Measurements from ENCODE around the gene TMC7. TPM values are rescaled to one million over a fixed set of nuclear protein-coding genes. Genes with fewer than 3 reads are reported as not detected.

The TMC7 gene
- total RNA-seq, 1 experiment from 2014 or later = 4.3 TPM

- no peaks in the 10 kb centered on the region for H3K9me3 ChIP-seq (ENCODE audit: control insufficient read depth, low read depth, low read length)
- no peak overlapping the region for H3K27ac ChIP-seq (ENCODE audit: insufficient read length, low read depth, low read length)
- H3K79me2 ChIP-seq (ENCODE audit: insufficient read depth, low read length) = no peaks in the 10 kb centered on the region
- no peak overlapping the region for H2AK5ac ChIP-seq (ENCODE audit: insufficient read length, low read length)
- H3K23me2 ChIP-seq (ENCODE audit: insufficient read length, low read depth, low read length, poor library complexity, severe bottlenecking) = peaks cover 3% of the 10 kb centered on the region
- H3K4me2 ChIP-seq (ENCODE audit: insufficient read depth, insufficient read length, low read length) = no peak overlapping the region
- no peak overlapping the region for H2BK5ac ChIP-seq (ENCODE audit: insufficient read length, low read length)
- H3K4me1 ChIP-seq (ENCODE audit: insufficient read depth, low read length) = no peaks in the 10 kb centered on the region; the same call in 1 of the 2 replicates
- H2BK15ac ChIP-seq (ENCODE audit: low read depth, low read length) = no peak overlapping the region
- no peak overlapping the region for H4K91ac ChIP-seq (ENCODE audit: insufficient read length, low read depth, low read length)
- H3K4ac ChIP-seq (ENCODE audit: low read depth, low read length) = no peak overlapping the region
- no CpG with 5 or more reads among the region's 9 CpGs for WGBS (ENCODE audit: extremely low coverage, insufficient read length, low lambda C conversion rate)
- no peaks in the 10 kb centered on the region; the same call in 1 of the 2 replicates for H3K27me3 ChIP-seq (ENCODE audit: insufficient read depth, low read length)
- H2BK20ac ChIP-seq (ENCODE audit: low read depth, low read length, poor library complexity, severe bottlenecking) = no peak overlapping the region
- H2AFZ ChIP-seq (ENCODE audit: low read length) = no peak overlapping the region
- no peaks in the 10 kb centered on the region for H3K79me1 ChIP-seq (ENCODE audit: insufficient read depth, low read depth, low read length, poor library complexity, severe bottlenecking)
- H3K23ac ChIP-seq (ENCODE audit: insufficient read length, low read depth, low read length) = no peak overlapping the region
- no peak overlapping the region for H4K5ac ChIP-seq (ENCODE audit: insufficient read length, low read depth, low read length)
- Mint-ChIP-seq H3K9me3 (no peaks in the 10 kb centered on the region), H3K27me3 (ENCODE audit: low read depth) (peaks cover 18% of the 10 kb centered on the region), H3K36me3 (ENCODE audit: insufficient read depth in 1 of 3, low read depth in 3 of 3) (peaks cover 0 to 1% (median 0%) of the 10 kb centered on the region in 3 experiments; a peak in 1 of 7 replicates), H3K4me3 (no peak overlapping the region), H3K4me1 (peaks cover 19 to 21% of the 10 kb centered on the region in 2 experiments), H3K27ac (no peak overlapping the region; a peak in 1 of 7 replicates)
- no peak for TF ChIP-seq CTCF (conservative IDR thresholded peaks at IDR 0.05)
- H3K14ac ChIP-seq (ENCODE audit: insufficient read depth, low read length) = no peak overlapping the region
- no peak overlapping the region for H3K18ac ChIP-seq (ENCODE audit: insufficient read length, low read depth, low read length)
- H4K8ac ChIP-seq (replicated peaks; ENCODE audit: insufficient read length, low read depth, low read length) = no peak overlapping the region
- H4K20me1 ChIP-seq (ENCODE audit: control insufficient read depth, insufficient read depth, insufficient read length) = no peaks in the 10 kb centered on the region
- no peak overlapping the region for H3K56ac ChIP-seq (ENCODE audit: insufficient read length, low read depth, low read length)
- H3T11ph ChIP-seq (ENCODE audit: low read length) = no peak overlapping the region
- H2BK120ac ChIP-seq (ENCODE audit: low read depth, low read length, poor library complexity, severe bottlenecking) = no peak overlapping the region
- DNase-seq = no peak
- no peak overlapping the region for H2BK12ac ChIP-seq (ENCODE audit: insufficient read length, low read depth, low read length)
- no peak overlapping the region for H3K9ac ChIP-seq (ENCODE audit: extremely low read depth, insufficient read length, low read length)
Observed at GRCh38 chr16:19108409-19109287, 124.9 kb downstream of the TMC7 start.
